Measurements from ENCODE around the gene MROH9. TPM values are rescaled to one million over a fixed set of nuclear protein-coding genes. Genes with fewer than 3 reads are reported as not detected.

MROH9 gene
- total and polyA plus RNA-seq, 2 of the 8 experiments (the other 6 are each of a cell fraction or from before 2014, with no cell fraction given), result not detected

DNA sequence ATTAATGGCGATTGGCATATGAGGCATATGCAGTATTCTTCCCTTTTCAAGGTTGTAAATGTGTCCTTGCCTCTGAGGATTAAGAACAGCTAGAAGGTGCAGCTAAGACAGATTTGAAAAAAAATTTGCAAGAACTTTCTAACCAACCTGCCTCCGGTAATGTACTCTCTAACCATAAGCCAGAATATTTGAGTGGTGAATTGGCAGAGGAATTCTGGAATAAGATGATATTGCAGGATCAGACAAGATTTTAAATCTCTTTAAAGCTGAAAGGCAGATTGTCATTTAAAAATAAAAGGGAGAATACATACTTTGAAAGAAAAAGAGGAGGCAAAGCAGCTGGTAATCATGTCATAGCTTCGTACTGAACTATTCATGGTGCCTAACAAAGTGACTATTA lies 29.2 kb downstream of the MROH9 start:
- WGBS, 2 experiments (ENCODE audit: extremely low coverage in 1 of 2, insufficient coverage in 1 of 2, insufficient read length in 1 of 2, insufficient replicate concordance in 2 of 2, low coverage in 1 of 2, low lambda C conversion rate in 2 of 2, missing lambda C conversion rate in 1 of 2), result 81% methylated on average over 3 of the region's 3 CpGs; no CpG with 5 or more reads in 1 of the 2 experiments
- no peak for TF ChIP-seq MAFK (IDR thresholded peaks at IDR 0.05; ENCODE audit: low read depth, low read length)
- no peak for TF ChIP-seq NANOG (IDR thresholded peaks at IDR 0.05; ENCODE audit: insufficient read depth, low read depth, low read length, poor library complexity, severe bottlenecking)
- TF ChIP-seq KDM1A (IDR thresholded peaks at IDR 0.05; ENCODE audit: borderline replicate concordance, low read length), result no peak
- TF ChIP-seq POLR2AphosphoS5 (IDR thresholded peaks at IDR 0.05; ENCODE audit: low read depth, low read length), result no peak
- TF ChIP-seq POU5F1 (IDR thresholded peaks at IDR 0.05; ENCODE audit: low read depth, low read length), result no peak
- TF ChIP-seq YY1 (IDR thresholded peaks at IDR 0.05; ENCODE audit: low read depth, low read length), result no peak
- no peak for TF ChIP-seq EP300 (IDR thresholded peaks at IDR 0.05; ENCODE audit: borderline replicate concordance in 1 of 2, low read depth in 2 of 2, low read length in 2 of 2)
- no peak for TF ChIP-seq CHD1 (IDR thresholded peaks at IDR 0.05; ENCODE audit: low read depth, low read length)
- no peak for TF ChIP-seq EZH2 (IDR thresholded peaks at IDR 0.05; ENCODE audit: low read depth, low read length, severe bottlenecking)
- TF ChIP-seq JUND (IDR thresholded peaks at IDR 0.05; ENCODE audit: low read length), result no peak
- TF ChIP-seq JUN (IDR thresholded peaks at IDR 0.05; ENCODE audit: low read depth, low read length), result no peak
- no peak for TF ChIP-seq TEAD4 (IDR thresholded peaks at IDR 0.05; ENCODE audit: low read depth, low read length)
- no peak for TF ChIP-seq RXRA (IDR thresholded peaks at IDR 0.05; ENCODE audit: insufficient read depth, low read depth, low read length)
- no peak for TF ChIP-seq RNF2 (IDR thresholded peaks at IDR 0.05; ENCODE audit: borderline replicate concordance, low read depth, low read length, missing control alignments, poor library complexity, severe bottlenecking)

More for the DNA sequence above, 29.2 kb downstream of the MROH9 start:
- H4K5ac ChIP-seq (ENCODE audit: insufficient read length, low read depth, low read length), result no peak overlapping the region
- no peak overlapping the region for H3K23ac ChIP-seq (ENCODE audit: insufficient read length)
- no peak overlapping the region for H3K4ac ChIP-seq (replicated peaks; ENCODE audit: insufficient read length, low read depth, low read length)
- H3K4me1 ChIP-seq (replicated peaks in 1 of 4; ENCODE audit: control insufficient read depth in 3 of 4, insufficient read depth in 4 of 4, low read length in 3 of 4), result no peaks in the 10 kb centered on the region
- DNase-seq (ENCODE audit: low read depth in 1 of 2, low spot score in 2 of 2) (no peak), FAIRE-seq (no peak)
- H4K91ac ChIP-seq (replicated peaks; ENCODE audit: insufficient read length, low read length), result no peak overlapping the region
- H2BK12ac ChIP-seq (ENCODE audit: low read depth, low read length), result no peak overlapping the region
- H3K27ac ChIP-seq (ENCODE audit: low read depth, low read length), result no peak overlapping the region
- no peak overlapping the region for H2BK15ac ChIP-seq (ENCODE audit: low read length)
- no peaks in the 10 kb centered on the region for H3K9me3 ChIP-seq (ENCODE audit: insufficient read depth in 2 of 2, low read depth in 1 of 2, low read length in 1 of 2)
- no peak overlapping the region for H3K56ac ChIP-seq (replicated peaks; ENCODE audit: insufficient read length, low read depth, low read length)
- no peaks in the 10 kb centered on the region for H3K79me2 ChIP-seq (ENCODE audit: control insufficient read depth in 1 of 2, insufficient read depth in 2 of 2, low read length in 2 of 2)
- H3K18ac ChIP-seq (ENCODE audit: extremely low read depth, low read length), result no peak overlapping the region
- no peaks in the 10 kb centered on the region for H3K36me3 ChIP-seq (ENCODE audit: control insufficient read depth in 2 of 4, insufficient read depth in 4 of 4, low read length in 3 of 4)
- no peaks in the 10 kb centered on the region for H4K20me1 ChIP-seq (replicated peaks in 1 of 2; ENCODE audit: control insufficient read depth in 1 of 2, insufficient read depth in 2 of 2, low read length in 2 of 2)
- no peak overlapping the region for H3K4me2 ChIP-seq (ENCODE audit: insufficient read depth in 1 of 2, low read depth in 2 of 2, low read length in 2 of 2)
- no peaks in the 10 kb centered on the region for H3K79me1 ChIP-seq (ENCODE audit: low read depth, low read length)
- H2AFZ ChIP-seq (ENCODE audit: low read length), result no peak overlapping the region
- H2AK5ac ChIP-seq (ENCODE audit: low read depth, low read length), result no peak overlapping the region
- POLR2A ChIA-PET (ENCODE audit: partially characterized antibody), result no interaction called here
- no peaks in the 10 kb centered on the region for H3K23me2 ChIP-seq (ENCODE audit: low read depth, low read length)
- H3K27me3 ChIP-seq (replicated peaks in 1 of 4; ENCODE audit: control insufficient read depth in 3 of 4, extremely low read depth in 1 of 4, insufficient read depth in 3 of 4, low read length in 3 of 4), result no peaks in the 10 kb centered on the region
- H3K14ac ChIP-seq (ENCODE audit: insufficient read length), result no peak overlapping the region
- CTCF ChIA-PET (ENCODE audit: partially characterized antibody), result interaction anchor here (1.0 to 8.8 kb wide), 7 partner anchors 9 to 349 kb away, joined by 3 to 112 read pairs (median 4); partner anchors contain the start of gene FMO4
- no peak overlapping the region for H4K8ac ChIP-seq (ENCODE audit: extremely low read depth, insufficient read depth, low read length)
- no peak overlapping the region for H3K9ac ChIP-seq (replicated peaks in 1 of 4; ENCODE audit: extremely low read depth in 1 of 4, low read depth in 3 of 4, low read length in 3 of 4)
- no peak overlapping the region for H3K4me3 ChIP-seq (ENCODE audit: extremely low read depth in 1 of 4, insufficient read depth in 2 of 4, low read depth in 3 of 4, low read length in 4 of 4)
- no peak overlapping the region for H2BK120ac ChIP-seq (replicated peaks; ENCODE audit: low read depth, low read length)
- H2BK5ac ChIP-seq (ENCODE audit: low read depth, low read length), result no peak overlapping the region
- no peak overlapping the region for H2BK20ac ChIP-seq (ENCODE audit: low read length)
